GM12875 (cell line): ENCODE data around the gene RFPL3.
"Not testable (repeated sequence)": the region's sequence is repeated elsewhere in the genome, so short reads cannot be mapped to it uniquely, and the experiment has no call there.

Experiments used
- H3K4me3 ChIP-seq: one replicate; pipeline ENCODE4 v1.5.1; 2011; ENCODE audit warnings: low read depth, low read length, control low read depth
- TF ChIP-seq, protein P1 (sequence below): IDR thresholded peaks from 2 replicates; pipeline ENCODE4 v1.5.1; 2011; ENCODE audit warnings: low read depth, mild to moderate bottlenecking, control low read depth, inconsistent platforms, low read length, moderate library complexity, borderline replicate concordance; ENCODE audit not compliant: insufficient read depth

RFPL3 gene

DNA sequence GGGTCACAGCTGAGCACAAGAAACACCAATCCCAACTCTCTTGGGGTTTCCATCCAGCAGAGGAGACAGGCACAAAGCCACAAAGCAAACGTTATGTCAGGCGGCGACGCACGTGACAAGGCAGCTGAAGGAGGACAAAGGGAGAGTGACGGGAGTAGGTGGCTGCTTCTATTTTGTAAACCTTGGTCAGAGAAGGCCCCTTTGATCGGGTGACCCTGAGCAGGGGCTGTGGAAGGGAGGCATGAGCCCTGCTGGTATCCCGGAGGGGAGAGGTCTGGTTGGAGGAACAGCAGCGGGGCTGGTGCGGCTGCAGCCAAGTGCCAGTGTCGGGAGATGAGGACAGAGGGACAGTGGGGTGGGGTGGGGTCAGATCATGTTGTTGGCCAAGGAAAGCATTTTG lies 17.3 kb upstream of the RFPL3 start:
- TF ChIP-seq, protein P1, sequence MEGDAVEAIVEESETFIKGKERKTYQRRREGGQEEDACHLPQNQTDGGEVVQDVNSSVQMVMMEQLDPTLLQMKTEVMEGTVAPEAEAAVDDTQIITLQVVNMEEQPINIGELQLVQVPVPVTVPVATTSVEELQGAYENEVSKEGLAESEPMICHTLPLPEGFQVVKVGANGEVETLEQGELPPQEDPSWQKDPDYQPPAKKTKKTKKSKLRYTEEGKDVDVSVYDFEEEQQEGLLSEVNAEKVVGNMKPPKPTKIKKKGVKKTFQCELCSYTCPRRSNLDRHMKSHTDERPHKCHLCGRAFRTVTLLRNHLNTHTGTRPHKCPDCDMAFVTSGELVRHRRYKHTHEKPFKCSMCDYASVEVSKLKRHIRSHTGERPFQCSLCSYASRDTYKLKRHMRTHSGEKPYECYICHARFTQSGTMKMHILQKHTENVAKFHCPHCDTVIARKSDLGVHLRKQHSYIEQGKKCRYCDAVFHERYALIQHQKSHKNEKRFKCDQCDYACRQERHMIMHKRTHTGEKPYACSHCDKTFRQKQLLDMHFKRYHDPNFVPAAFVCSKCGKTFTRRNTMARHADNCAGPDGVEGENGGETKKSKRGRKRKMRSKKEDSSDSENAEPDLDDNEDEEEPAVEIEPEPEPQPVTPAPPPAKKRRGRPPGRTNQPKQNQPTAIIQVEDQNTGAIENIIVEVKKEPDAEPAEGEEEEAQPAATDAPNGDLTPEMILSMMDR, result no peak
- no peak overlapping the region for H3K4me3 ChIP-seq

DNA sequence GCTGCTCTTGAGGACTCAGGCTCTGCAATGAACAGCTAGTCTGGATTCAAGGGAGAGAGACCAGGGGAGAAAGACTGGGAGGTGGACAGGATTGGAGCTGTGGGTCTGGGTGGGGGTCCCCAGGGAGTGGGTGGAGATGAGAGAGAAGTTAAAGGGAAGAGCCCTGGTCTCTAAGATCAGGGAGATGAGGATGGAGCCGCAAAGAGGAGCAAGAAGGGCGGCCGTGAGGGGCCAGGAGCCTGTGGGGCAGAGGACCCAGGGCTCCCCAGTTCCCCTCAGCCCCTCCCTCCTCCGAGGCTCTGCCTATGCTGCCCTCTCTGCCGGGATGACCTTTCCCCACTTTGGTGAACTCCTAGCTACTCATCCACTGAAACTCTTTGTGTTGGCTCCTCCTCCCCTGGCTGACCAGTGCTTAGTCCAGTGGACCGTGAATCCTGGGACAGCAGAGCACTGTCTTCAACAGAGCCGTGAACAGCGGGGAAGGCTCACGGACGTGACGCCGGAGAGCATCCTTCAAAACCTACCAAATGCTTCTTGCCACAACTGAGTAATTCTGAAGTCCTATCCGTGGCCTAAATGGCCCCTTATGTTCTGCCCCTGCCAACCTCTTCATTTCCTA lies 16.4 kb upstream of the RFPL3 start:
- no peak overlapping the region for H3K4me3 ChIP-seq
- TF ChIP-seq, protein P1, result no peak

DNA sequence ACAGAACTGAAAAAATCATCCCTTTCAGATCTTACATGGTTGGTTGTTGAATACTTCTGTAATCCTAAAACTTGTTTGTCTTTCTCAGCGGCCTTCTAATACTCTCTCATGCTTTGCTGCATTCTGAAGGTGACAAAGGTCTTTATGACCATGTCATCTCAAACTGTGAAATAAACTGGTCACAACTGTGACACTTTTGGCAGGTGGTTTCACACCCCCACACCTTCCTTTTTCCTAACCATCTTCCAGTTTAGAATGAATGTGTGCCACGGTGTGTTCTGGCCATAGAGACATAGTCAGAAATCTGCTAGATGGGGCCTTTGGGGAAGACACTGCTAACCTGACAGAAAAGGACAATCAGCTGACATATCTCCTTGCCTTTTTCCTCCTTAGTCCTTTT lies 14.7 kb upstream of the RFPL3 start:
- TF ChIP-seq, protein P1, result no peak
- H3K4me3 ChIP-seq, result no peak overlapping the region

DNA sequence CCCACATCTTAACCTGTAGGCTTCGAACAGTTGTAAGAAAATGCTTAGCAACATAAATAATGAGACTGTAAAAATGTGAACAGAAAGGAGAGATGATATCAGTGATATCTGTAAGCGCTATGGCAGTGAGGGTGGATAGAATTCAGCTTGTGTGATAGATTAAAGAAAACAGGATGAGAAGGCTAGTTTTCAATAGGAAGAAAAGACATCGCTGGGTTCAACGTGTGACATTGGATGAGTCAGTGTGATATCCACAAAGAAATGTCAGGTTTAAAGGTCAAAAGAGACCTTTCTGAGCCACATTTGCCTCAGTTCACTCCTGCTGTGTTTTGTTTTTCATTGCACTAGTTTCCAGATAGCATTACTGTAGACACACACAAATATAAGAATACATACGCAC lies 13.7 kb upstream of the RFPL3 start:
- H3K4me3 ChIP-seq, result no peak overlapping the region
- TF ChIP-seq, protein P1, result no peak

DNA sequence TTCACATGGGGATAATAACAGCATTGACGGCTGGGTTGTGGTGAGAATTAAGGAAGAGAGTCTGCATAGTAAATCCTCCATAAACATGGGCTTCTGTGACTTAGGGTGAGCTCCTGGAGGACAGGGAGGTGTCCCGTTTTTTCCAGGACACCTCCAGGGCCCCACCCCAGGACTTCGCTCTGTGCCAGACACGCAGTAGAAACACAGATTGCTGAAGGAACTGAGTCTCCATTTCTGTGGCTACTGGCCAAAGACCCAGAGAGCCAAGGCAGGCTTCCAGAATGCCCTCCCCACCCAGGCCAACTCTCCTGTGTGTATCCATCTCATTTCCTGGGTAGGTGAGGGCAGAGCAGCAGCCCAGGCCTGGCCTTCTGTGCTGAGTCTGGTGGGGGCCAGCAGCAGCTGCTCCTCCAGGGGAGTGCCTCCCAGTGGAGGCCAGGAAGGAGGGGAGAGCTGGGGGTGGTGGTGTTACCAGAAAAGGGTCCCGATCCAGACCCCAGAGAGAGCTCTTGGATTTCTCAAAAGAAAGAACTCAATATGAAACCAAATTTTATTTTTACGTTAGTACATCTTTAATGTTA lies 9.5 kb upstream of the RFPL3 start:
- H3K4me3 ChIP-seq, result no peak overlapping the region
- TF ChIP-seq, protein P1, result no peak

DNA sequence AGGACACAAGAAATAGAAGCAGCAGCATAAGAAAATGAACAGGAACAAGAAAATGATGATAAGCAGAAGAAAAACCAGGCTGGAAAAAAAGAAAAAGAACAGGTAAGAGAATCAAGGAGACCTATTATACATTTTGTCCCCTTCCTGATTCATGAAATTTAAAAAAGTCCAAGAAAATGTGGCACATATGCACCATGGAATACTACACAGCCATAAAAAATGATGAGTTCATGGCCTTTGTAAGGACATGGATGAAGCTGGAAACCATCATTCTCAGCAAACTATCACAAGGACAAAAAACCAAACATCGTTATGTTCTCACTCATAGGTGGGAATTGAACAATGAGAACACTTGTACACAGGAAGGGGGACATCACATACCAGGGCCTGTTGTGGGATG lies 5.8 kb upstream of the RFPL3 start:
- not testable (repeated sequence) for H3K4me3 ChIP-seq

DNA sequence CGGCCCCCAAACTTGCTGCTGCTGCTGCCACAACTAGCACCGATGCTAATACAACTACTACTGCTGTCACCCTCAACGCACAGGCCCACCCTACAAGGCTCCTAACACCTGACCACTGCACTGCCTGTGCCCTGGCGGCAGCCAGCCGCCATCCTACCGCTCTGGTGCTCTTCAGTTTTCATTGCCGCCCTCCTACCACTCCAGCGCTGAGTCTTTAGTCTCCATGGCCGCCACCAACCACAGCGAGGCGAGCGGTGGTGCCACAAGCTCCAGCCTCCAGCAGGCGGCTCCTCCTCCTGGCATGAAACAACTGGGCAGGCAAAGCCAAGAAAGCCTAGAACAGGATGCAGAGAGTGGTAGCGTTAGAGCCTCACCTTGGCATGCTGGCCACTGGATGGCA lies 5.0 kb upstream of the RFPL3 start:
- H3K4me3 ChIP-seq, result no peak overlapping the region
- TF ChIP-seq, protein P1, result no peak
